ENCODE data around the gene C10orf143.

- TF ChIP-seq POLR2A (IDR thresholded peaks at IDR 0.05), result no peak
- TF ChIP-seq, protein P1, sequence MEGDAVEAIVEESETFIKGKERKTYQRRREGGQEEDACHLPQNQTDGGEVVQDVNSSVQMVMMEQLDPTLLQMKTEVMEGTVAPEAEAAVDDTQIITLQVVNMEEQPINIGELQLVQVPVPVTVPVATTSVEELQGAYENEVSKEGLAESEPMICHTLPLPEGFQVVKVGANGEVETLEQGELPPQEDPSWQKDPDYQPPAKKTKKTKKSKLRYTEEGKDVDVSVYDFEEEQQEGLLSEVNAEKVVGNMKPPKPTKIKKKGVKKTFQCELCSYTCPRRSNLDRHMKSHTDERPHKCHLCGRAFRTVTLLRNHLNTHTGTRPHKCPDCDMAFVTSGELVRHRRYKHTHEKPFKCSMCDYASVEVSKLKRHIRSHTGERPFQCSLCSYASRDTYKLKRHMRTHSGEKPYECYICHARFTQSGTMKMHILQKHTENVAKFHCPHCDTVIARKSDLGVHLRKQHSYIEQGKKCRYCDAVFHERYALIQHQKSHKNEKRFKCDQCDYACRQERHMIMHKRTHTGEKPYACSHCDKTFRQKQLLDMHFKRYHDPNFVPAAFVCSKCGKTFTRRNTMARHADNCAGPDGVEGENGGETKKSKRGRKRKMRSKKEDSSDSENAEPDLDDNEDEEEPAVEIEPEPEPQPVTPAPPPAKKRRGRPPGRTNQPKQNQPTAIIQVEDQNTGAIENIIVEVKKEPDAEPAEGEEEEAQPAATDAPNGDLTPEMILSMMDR (IDR thresholded peaks at IDR 0.05), result no peak
Measured at GRCh38 chr10:130112821-130113220, 2.2 kb upstream of the C10orf143 start.

Data from uterus (tissue), 2 donors.